ENCODE measurements around the gene ZNF292.

Gene ZNF292

GRCh38 chr6:87212596-87212995 lies 57.2 kb downstream of the ZNF292 start:
- TF ChIP-seq SP1 (IDR thresholded peaks at IDR 0.05) = no peak
- TF ChIP-seq LEF1 (IDR thresholded peaks at IDR 0.05; ENCODE audit: borderline replicate concordance) = no peak
- no peak for TF ChIP-seq TARDBP (IDR thresholded peaks at IDR 0.05)
- TF ChIP-seq NFRKB (IDR thresholded peaks at IDR 0.05) = no peak
- no peak for TF ChIP-seq HDGF (IDR thresholded peaks at IDR 0.05; ENCODE audit: borderline replicate concordance)
- no peak for TF ChIP-seq FOXA1 (IDR thresholded peaks at IDR 0.05)
- no peak for TF ChIP-seq SUZ12 (IDR thresholded peaks at IDR 0.05)
- no peak for TF ChIP-seq PKNOX1 (IDR thresholded peaks at IDR 0.05)
- no peak for TF ChIP-seq CTBP1 (IDR thresholded peaks at IDR 0.05; ENCODE audit: borderline replicate concordance)
- TF ChIP-seq ELF4 (IDR thresholded peaks at IDR 0.05) = no peak
- TF ChIP-seq FOXM1 (IDR thresholded peaks at IDR 0.05; ENCODE audit: borderline replicate concordance) = no peak
- no peak for TF ChIP-seq FOXK2 (IDR thresholded peaks at IDR 0.05)
- no peak for TF ChIP-seq ZNF384 (IDR thresholded peaks at IDR 0.05)
- TF ChIP-seq ARNT (IDR thresholded peaks at IDR 0.05) = no peak
- no peak for TF ChIP-seq BHLHE40 (IDR thresholded peaks at IDR 0.05; ENCODE audit: borderline replicate concordance)
- CTCF ChIA-PET = no interaction called here
- DNase-seq (ENCODE audit: extremely low spot score) = no peak
- POLR2A ChIA-PET = interaction anchor here (0.6 kb wide), 1 partner anchor 35 kb away, joined by 3 read pairs; no protein-coding TSS in a partner anchor

DNA sequence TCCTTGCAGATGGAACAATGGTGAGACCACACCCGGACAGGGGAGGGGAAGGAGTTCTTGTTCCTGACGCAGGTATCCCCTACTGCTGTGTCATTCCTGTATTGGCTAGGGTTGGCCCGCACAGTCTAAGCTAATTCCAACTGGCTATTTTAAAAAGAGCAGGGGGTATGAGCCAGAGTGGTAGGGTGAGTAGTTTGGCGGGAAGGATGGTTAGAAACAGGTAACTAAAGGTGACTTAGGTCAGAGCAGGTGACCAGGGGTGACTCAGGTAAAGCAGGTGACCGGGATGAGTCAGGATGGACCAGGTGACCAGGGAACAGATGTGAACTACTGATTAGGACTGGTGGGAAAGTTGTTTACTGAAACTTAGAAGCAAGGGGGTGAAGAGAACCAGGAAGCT lies 58.0 kb downstream of the ZNF292 start:
- DNase-seq (ENCODE audit: extremely low spot score) = no peak
- POLR2A ChIA-PET = no interaction called here
- CTCF ChIA-PET = no interaction called here
- TF ChIP-seq L3MBTL2 (conservative IDR thresholded peaks at IDR 0.05) (no peak), NFRKB (IDR thresholded peaks at IDR 0.05) (no peak), ELF4 (IDR thresholded peaks at IDR 0.05) (no peak), FOXM1 (IDR thresholded peaks at IDR 0.05; ENCODE audit: borderline replicate concordance) (no peak), FOXK2 (IDR thresholded peaks at IDR 0.05) (no peak), SUZ12 (IDR thresholded peaks at IDR 0.05) (no peak), FOXA1 (IDR thresholded peaks at IDR 0.05) (no peak), CTBP1 (IDR thresholded peaks at IDR 0.05; ENCODE audit: borderline replicate concordance) (no peak), ZNF384 (IDR thresholded peaks at IDR 0.05) (no peak), PKNOX1 (IDR thresholded peaks at IDR 0.05) (no peak), TARDBP (IDR thresholded peaks at IDR 0.05) (no peak)

- no peak for DNase-seq (ENCODE audit: extremely low spot score)
- CTCF ChIA-PET = no interaction called here
- no peak for TF ChIP-seq CTBP1 (IDR thresholded peaks at IDR 0.05; ENCODE audit: borderline replicate concordance)
- no peak for TF ChIP-seq ARNT (IDR thresholded peaks at IDR 0.05)
- no peak for TF ChIP-seq TARDBP (IDR thresholded peaks at IDR 0.05)
- TF ChIP-seq FOXK2 (IDR thresholded peaks at IDR 0.05) = no peak
- TF ChIP-seq L3MBTL2 (conservative IDR thresholded peaks at IDR 0.05) = no peak
- no peak for TF ChIP-seq NFRKB (IDR thresholded peaks at IDR 0.05)
- TF ChIP-seq SUZ12 (IDR thresholded peaks at IDR 0.05) = no peak
- no peak for TF ChIP-seq ZNF384 (IDR thresholded peaks at IDR 0.05)
- TF ChIP-seq FOXM1 (IDR thresholded peaks at IDR 0.05; ENCODE audit: borderline replicate concordance) = no peak
- TF ChIP-seq BHLHE40 (IDR thresholded peaks at IDR 0.05; ENCODE audit: borderline replicate concordance) = no peak
- TF ChIP-seq ELF4 (IDR thresholded peaks at IDR 0.05) = no peak
- no peak for TF ChIP-seq HDGF (IDR thresholded peaks at IDR 0.05; ENCODE audit: borderline replicate concordance)
- TF ChIP-seq LEF1 (IDR thresholded peaks at IDR 0.05; ENCODE audit: borderline replicate concordance) = no peak
- TF ChIP-seq FOXA1 (IDR thresholded peaks at IDR 0.05) = no peak
- POLR2A ChIA-PET = no interaction called here
These were observed 59.5 kb downstream of the ZNF292 start for GRCh38 chr6:87214831-87215230.

GRCh38 chr6:87220997-87221396 lies 65.6 kb downstream of the ZNF292 start:
- ChIA-PET POLR2A (no interaction called here), CTCF (no interaction called here)
- TF ChIP-seq NFRKB (IDR thresholded peaks at IDR 0.05) (no peak), FOXM1 (IDR thresholded peaks at IDR 0.05; ENCODE audit: borderline replicate concordance) (no peak), SUZ12 (IDR thresholded peaks at IDR 0.05) (no peak), HDGF (IDR thresholded peaks at IDR 0.05; ENCODE audit: borderline replicate concordance) (no peak), FOXK2 (IDR thresholded peaks at IDR 0.05) (no peak), BHLHE40 (IDR thresholded peaks at IDR 0.05; ENCODE audit: borderline replicate concordance) (no peak), ARNT (IDR thresholded peaks at IDR 0.05) (no peak), ELF4 (IDR thresholded peaks at IDR 0.05) (no peak), SP1 (IDR thresholded peaks at IDR 0.05) (no peak), CTBP1 (IDR thresholded peaks at IDR 0.05; ENCODE audit: borderline replicate concordance) (no peak), FOXA1 (IDR thresholded peaks at IDR 0.05) (no peak), LEF1 (IDR thresholded peaks at IDR 0.05; ENCODE audit: borderline replicate concordance) (no peak), L3MBTL2 (conservative IDR thresholded peaks at IDR 0.05) (no peak), ZNF384 (IDR thresholded peaks at IDR 0.05) (no peak), TARDBP (IDR thresholded peaks at IDR 0.05) (no peak), PKNOX1 (IDR thresholded peaks at IDR 0.05) (no peak)
- no peak for DNase-seq (ENCODE audit: extremely low spot score)

DNA sequence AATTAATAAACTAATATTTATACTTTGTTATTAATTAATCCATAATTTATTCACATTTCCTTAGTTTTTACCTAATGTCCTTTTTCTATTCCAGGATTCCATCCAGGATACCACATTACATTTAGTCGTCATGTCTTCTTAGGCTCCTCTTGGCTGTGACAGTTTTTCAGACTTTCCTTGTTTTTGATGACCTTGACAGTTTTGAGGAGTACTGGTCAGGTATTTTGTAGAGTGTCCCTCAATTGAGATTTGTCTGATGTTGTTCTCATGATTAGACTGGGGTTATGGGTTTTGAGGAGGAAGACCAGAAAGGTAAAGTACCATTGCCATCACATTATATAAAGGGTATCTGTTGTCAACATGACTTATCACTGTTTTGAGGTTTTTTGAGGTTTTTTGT lies 67.3 kb downstream of the ZNF292 start:
- DNase-seq (ENCODE audit: extremely low spot score) = no peak
- POLR2A ChIA-PET = no interaction called here
- CTCF ChIA-PET = no interaction called here
- no peak for TF ChIP-seq HDGF (IDR thresholded peaks at IDR 0.05; ENCODE audit: borderline replicate concordance)
- no peak for TF ChIP-seq CTBP1 (IDR thresholded peaks at IDR 0.05; ENCODE audit: borderline replicate concordance)
- TF ChIP-seq SUZ12 (IDR thresholded peaks at IDR 0.05) = no peak
- TF ChIP-seq ZNF384 (IDR thresholded peaks at IDR 0.05) = no peak
- no peak for TF ChIP-seq FOXK2 (IDR thresholded peaks at IDR 0.05)
- TF ChIP-seq TARDBP (IDR thresholded peaks at IDR 0.05) = no peak
- no peak for TF ChIP-seq SP1 (IDR thresholded peaks at IDR 0.05)
- TF ChIP-seq ELF4 (IDR thresholded peaks at IDR 0.05) = no peak
- TF ChIP-seq L3MBTL2 (conservative IDR thresholded peaks at IDR 0.05) = no peak

DNA sequence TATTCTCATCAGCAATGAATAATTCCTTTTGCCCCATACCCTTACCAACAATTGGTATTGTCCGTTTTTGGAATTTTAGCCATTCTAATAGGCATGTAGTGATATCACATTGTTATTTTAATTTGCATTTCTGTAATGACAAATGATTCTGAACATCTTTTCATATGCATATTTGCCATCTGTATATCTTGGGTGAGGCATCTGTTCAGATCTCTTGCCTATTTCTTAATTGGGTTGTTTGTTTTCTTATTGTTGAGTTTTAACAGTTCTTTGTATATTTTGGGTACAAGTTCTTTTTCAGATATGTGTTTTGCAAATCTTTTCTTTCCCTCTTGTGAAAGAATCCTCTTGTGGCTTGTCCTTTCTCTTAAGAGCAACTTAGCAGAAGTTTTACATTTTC lies 69.6 kb downstream of the ZNF292 start:
- TF ChIP-seq NFRKB (IDR thresholded peaks at IDR 0.05) (no peak), PKNOX1 (IDR thresholded peaks at IDR 0.05) (no peak), SUZ12 (IDR thresholded peaks at IDR 0.05) (no peak), LEF1 (IDR thresholded peaks at IDR 0.05; ENCODE audit: borderline replicate concordance) (no peak), HDGF (IDR thresholded peaks at IDR 0.05; ENCODE audit: borderline replicate concordance) (no peak), ARNT (IDR thresholded peaks at IDR 0.05) (no peak)
- CTCF ChIA-PET = no interaction called here
- no peak for DNase-seq (ENCODE audit: extremely low spot score)
- POLR2A ChIA-PET = no interaction called here

Measured in HEK293T (cell line).